CD4-positive, alpha-beta memory T cell (primary cell): Measurements from ENCODE around the gene PDE4D. TPM values are rescaled to one million over a fixed set of nuclear protein-coding genes. Genes with fewer than 3 reads are reported as not detected.
"Not testable (repeated sequence)": the region's sequence is repeated elsewhere in the genome, so short reads cannot be mapped to it uniquely, and the experiment has no call there.

Experiments
- CTCF ChIA-PET: fragments of 350-600 bp; sonication (Branson Sonifier 250); formaldehyde crosslinking; loops from one replicate; lab custom pipeline; 2021; ENCODE audit warnings: inconsistent platforms; ENCODE audit not compliant: partially characterized antibody; lab: Charles Lee
- POLR2A ChIA-PET: fragments of 350-600 bp; sonication (Branson Sonifier 250); formaldehyde crosslinking; loops from one replicate; lab custom pipeline; 2021; ENCODE audit not compliant: partially characterized antibody; lab: Charles Lee
- DNase-seq, 5 donors: peaks; one replicate each; pipeline versions ENCODE4 v3.0.0 to v3.0.0-alpha.2; 2020 to 2022; ENCODE audit warnings: mixed read lengths in 1 of 5
- H3K27ac ChIP-seq: one replicate; pipeline ENCODE4 v1.7.0; 2013; ENCODE audit warnings: low read depth, low read length
- H3K27me3 ChIP-seq: 2 replicates; pipeline ENCODE4 v1.7.0; 2013; ENCODE audit warnings: mild to moderate bottlenecking, low read length, moderate library complexity; ENCODE audit not compliant: insufficient read depth
- H3K36me3 ChIP-seq: 2 replicates; pipeline ENCODE4 v1.7.0; 2013; ENCODE audit warnings: mild to moderate bottlenecking, low read length, moderate library complexity; ENCODE audit not compliant: insufficient read depth
- H3K4me1 ChIP-seq: 2 replicates; pipeline ENCODE4 v1.7.0; 2013; ENCODE audit warnings: mild to moderate bottlenecking, low read length, moderate library complexity; ENCODE audit not compliant: insufficient read depth
- H3K4me3 ChIP-seq, 2 donors: one replicate each; pipeline ENCODE4 v1.7.0; 2013; ENCODE audit warnings: low read length in 2 of 2, mild to moderate bottlenecking in 1 of 2
- H3K9me3 ChIP-seq, 2 donors: one replicate each; pipeline ENCODE4 v1.7.0; 2013; ENCODE audit warnings: low read length in 2 of 2, control low read depth in 1 of 2; ENCODE audit not compliant: control insufficient read depth in 1 of 2
- H3K27ac Mint-ChIP-seq, 7 donors: one replicate each; pipeline ENCODE4 v1.8.0; 2020 to 2021; ENCODE audit warnings: mixed read lengths in 7 of 7, mild to moderate bottlenecking in 6 of 7, inconsistent platforms in 3 of 7, moderate library complexity in 3 of 7
- H3K27me3 Mint-ChIP-seq, 2 donors: one replicate each; pipeline ENCODE4 v1.8.0; 2020 to 2021; ENCODE audit warnings: mixed read lengths in 2 of 2
- H3K36me3 Mint-ChIP-seq, 2 donors: one replicate each; pipeline ENCODE4 v1.8.0; 2020 to 2021; ENCODE audit warnings: mixed read lengths in 2 of 2, inconsistent platforms in 1 of 2, mild to moderate bottlenecking in 1 of 2
- H3K4me1 Mint-ChIP-seq, 4 donors: one replicate each; pipeline ENCODE4 v1.8.0; 2020 to 2021; ENCODE audit warnings: mixed read lengths in 4 of 4, mild to moderate bottlenecking in 1 of 4
- H3K4me3 Mint-ChIP-seq, 8 donors: one replicate each; pipeline ENCODE4 v1.8.0; 2020 to 2021; ENCODE audit warnings: mixed read lengths in 8 of 8, mild to moderate bottlenecking in 7 of 8, moderate library complexity in 6 of 8, inconsistent platforms in 3 of 8
- H3K9me3 Mint-ChIP-seq, 8 donors: one replicate each; pipeline ENCODE4 v1.8.0; 2020 to 2021; ENCODE audit warnings: mixed read lengths in 8 of 8, mild to moderate bottlenecking in 5 of 8, inconsistent platforms in 3 of 8, moderate library complexity in 1 of 8
- intact Hi-C: fragments of 100-400 bp; cut with micrococcal nuclease; formaldehyde crosslinking; loops from one replicate; pipeline ENCODE4 v1.15.1; 2023
- polyA plus RNA-seq, 2 donors: library from polyadenylated mRNA; unstranded; fragments of 300-500 nt; fragmentation: Illumina TruSeq; gene quantifications; one replicate each; pipeline ENCODE4 v1.2.3, GENCODE V29; 2021
- total RNA-seq, 2 experiments: library from RNA; stranded (reverse); gene quantifications; one replicate each; pipeline ENCODE4 v1.2.3, GENCODE V29; 2021

Gene PDE4D
- total and polyA plus RNA-seq, 4 experiments from 2014 or later: 12.3 to 49.7 (median 30.3) TPM

DNA sequence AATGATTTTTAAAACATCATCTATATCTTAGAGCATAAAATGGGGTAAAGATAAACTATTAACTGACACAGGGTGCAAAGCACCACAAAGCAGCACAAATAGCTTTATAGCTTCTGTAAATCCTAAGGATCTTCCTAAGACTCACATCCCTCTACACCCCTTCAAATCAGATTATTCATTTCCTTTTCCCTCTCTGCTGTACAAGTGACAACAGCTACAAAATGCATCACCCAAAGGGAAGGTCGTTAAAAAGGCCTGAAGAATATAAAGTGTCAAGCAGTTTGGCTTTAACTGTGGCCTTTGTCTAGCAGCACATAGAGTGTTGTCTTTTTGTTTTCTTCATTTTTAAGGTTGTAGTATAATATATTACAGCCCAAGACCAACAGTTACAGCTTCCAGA lies 422.1 kb downstream of the PDE4D start:
- no peaks in the 10 kb centered on the region for H3K36me3 Mint-ChIP-seq
- POLR2A ChIA-PET: interaction anchor here (0.5 kb wide), 1 partner anchor 17 kb away, joined by 3 read pairs; no protein-coding TSS in a partner anchor

DNA sequence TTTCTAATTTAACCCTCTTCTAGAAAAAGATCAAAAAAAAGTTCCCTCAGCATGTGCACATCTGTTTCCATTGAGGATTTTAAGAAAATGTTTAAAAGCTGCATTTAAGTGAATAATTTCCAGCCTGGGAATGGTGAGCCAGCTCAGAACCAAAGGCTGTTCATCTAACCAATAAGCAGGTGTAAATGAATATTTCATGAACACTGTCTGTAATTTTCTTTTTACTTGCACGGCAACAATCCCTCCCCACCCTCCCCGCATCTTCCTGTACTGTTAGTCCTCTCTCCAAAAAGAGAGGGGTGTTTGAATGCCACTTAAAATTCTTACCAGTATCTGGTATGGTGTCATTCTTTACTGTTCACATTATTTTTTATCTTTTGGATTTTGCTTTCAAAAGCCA lies 425.6 kb downstream of the PDE4D start:
- intact Hi-C loops: no loop called here
- POLR2A ChIA-PET: no interaction called here
- no peak for DNase-seq

More for the DNA sequence above, 422.1 kb downstream of the PDE4D start:
- H3K4me3 Mint-ChIP-seq: no peak overlapping the region
- intact Hi-C loops: no loop called here
- no peak overlapping the region for H3K27ac ChIP-seq
- peaks cover 0 to 1% of the 10 kb centered on the region in 2 donors for H3K27me3 Mint-ChIP-seq
- H3K4me1 Mint-ChIP-seq: no peaks in the 10 kb centered on the region
- no peaks in the 10 kb centered on the region for H3K9me3 ChIP-seq
- CTCF ChIA-PET: no interaction called here
- no peak overlapping the region for H3K4me3 ChIP-seq
- H3K4me1 ChIP-seq: no peaks in the 10 kb centered on the region
- H3K36me3 ChIP-seq: no peaks in the 10 kb centered on the region
- H3K27me3 ChIP-seq: no peaks in the 10 kb centered on the region
- H3K9me3 Mint-ChIP-seq: no peaks in the 10 kb centered on the region
- DNase-seq: no peak
- no peak overlapping the region for H3K27ac Mint-ChIP-seq

DNA sequence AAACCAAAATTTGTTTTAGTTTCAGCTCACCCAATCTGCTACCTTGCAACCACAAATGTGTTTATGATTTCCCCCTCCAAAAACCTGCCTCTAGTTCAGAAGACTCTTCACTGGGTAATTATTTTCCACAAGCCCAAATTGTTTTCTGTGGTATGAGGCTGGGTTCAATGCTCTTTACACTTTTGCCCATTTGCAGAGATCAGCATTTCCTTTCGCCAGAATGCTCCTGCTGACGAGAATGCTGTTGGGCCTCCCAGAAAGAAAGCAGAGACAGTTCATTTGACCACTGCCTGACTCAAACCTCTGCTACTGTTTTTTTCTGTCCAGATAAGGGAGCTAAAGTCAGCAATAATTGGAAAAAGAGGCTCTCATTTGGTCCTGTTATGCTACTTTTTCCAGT lies 427.3 kb downstream of the PDE4D start:
- H3K27ac Mint-ChIP-seq: no peak overlapping the region
- H3K9me3 Mint-ChIP-seq: peaks cover 0 to 2% (median 0%) of the 10 kb centered on the region in 8 donors
- Histone ChIP-seq H3K4me1 (no peaks in the 10 kb centered on the region), H3K36me3 (no peaks in the 10 kb centered on the region), H3K27me3 (no peaks in the 10 kb centered on the region), H3K9me3 (no peaks in the 10 kb centered on the region), H3K27ac (no peak overlapping the region), H3K4me3 (no peak overlapping the region)
- H3K4me1 Mint-ChIP-seq: no peaks in the 10 kb centered on the region
- peaks cover 0 to 4% of the 10 kb centered on the region in 2 donors for H3K27me3 Mint-ChIP-seq
- intact Hi-C loops: no loop called here
- ChIA-PET CTCF (no interaction called here), POLR2A (no interaction called here)
- no peak for DNase-seq
- no peaks in the 10 kb centered on the region for H3K36me3 Mint-ChIP-seq
- no peak overlapping the region for H3K4me3 Mint-ChIP-seq

More for the DNA sequence above, 425.6 kb downstream of the PDE4D start:
- no peak overlapping the region for H3K4me3 Mint-ChIP-seq
- H3K9me3 ChIP-seq: no peaks in the 10 kb centered on the region
- CTCF ChIA-PET: no interaction called here
- H3K27ac ChIP-seq: no peak overlapping the region
- no peaks in the 10 kb centered on the region for H3K4me1 Mint-ChIP-seq
- H3K27me3 Mint-ChIP-seq: peaks cover 0 to 4% of the 10 kb centered on the region in 2 donors
- no peak overlapping the region for H3K4me3 ChIP-seq
- no peaks in the 10 kb centered on the region for H3K4me1 ChIP-seq
- H3K27me3 ChIP-seq: no peaks in the 10 kb centered on the region
- H3K9me3 Mint-ChIP-seq: peaks cover 0 to 2% (median 0%) of the 10 kb centered on the region in 8 donors
- H3K27ac Mint-ChIP-seq: no peak overlapping the region
- no peaks in the 10 kb centered on the region for H3K36me3 Mint-ChIP-seq
- H3K36me3 ChIP-seq: no peaks in the 10 kb centered on the region

DNA sequence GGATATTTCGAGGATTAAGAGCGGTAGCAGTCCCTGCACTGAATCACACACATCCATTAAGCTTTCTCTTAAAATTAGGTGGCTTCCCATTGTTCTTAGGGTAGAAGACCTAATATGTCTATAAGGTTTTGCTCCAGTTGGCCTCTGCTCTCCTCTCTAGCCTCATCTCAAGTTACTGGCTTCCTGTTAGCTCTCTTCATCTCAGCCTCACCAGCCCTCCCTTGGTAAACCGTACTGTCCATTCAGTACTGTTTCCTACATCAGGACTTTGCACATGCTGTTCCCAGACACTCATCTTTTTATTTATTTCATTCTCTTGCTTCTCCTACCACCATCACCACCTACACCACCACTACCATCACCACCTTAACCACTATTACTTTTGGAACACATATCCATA lies 428.6 kb downstream of the PDE4D start:
- Mint-ChIP-seq H3K9me3 (peaks cover 0 to 2% (median 0%) of the 10 kb centered on the region in 8 donors), H3K36me3 (no peaks in the 10 kb centered on the region), H3K4me1 (no peaks in the 10 kb centered on the region), H3K4me3 (no peak overlapping the region), H3K27me3 (peaks cover 0 to 3% of the 10 kb centered on the region in 2 donors), H3K27ac (peak overlapping the region in 2 of 7 donors; percentile 5 to 9)
- no peak overlapping the region for H3K27ac ChIP-seq
- POLR2A ChIA-PET: no interaction called here
- intact Hi-C loops: no loop called here
- H3K4me1 ChIP-seq: no peaks in the 10 kb centered on the region
- no peak overlapping the region for H3K4me3 ChIP-seq
- DNase-seq: no peak
- no peaks in the 10 kb centered on the region for H3K27me3 ChIP-seq
- CTCF ChIA-PET: no interaction called here
- no peaks in the 10 kb centered on the region for H3K9me3 ChIP-seq
- no peaks in the 10 kb centered on the region for H3K36me3 ChIP-seq

DNA sequence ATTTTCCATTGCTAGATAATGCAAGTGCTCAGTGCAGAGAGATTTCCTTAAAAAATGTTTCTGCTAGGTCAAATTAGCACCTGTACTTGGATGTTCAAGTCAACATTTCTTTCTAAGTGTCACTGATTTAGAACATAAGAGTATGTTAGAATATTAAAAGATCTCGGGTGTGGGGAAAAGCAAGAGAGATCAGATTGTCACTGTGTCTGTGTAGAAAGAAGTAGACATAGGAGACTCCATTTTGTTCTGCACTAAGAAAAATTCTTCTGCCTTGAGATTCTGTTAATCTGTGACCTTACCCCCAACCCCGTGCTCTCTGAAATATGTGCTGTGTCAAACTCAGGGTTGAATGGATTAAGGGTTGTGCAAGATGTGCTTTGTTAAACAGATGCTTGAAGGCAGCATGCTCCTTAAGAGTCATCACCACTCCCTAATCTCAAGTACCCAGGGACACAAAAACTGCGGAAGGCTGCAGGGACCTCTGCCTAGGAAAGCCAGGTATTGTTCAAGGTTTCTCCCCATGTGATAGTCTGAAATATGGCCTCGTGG lies 429.8 kb downstream of the PDE4D start:
- H3K27me3 Mint-ChIP-seq, H3K27ac Mint-ChIP-seq, H3K4me1 Mint-ChIP-seq, H3K27ac ChIP-seq, H3K4me1 ChIP-seq, H3K36me3 Mint-ChIP-seq, H3K9me3 ChIP-seq, CTCF ChIA-PET, H3K4me3 Mint-ChIP-seq, H3K4me3 ChIP-seq, H3K27me3 ChIP-seq, POLR2A ChIA-PET, H3K9me3 Mint-ChIP-seq, DNase-seq, intact Hi-C loops, H3K36me3 ChIP-seq: not testable (repeated sequence)

DNA sequence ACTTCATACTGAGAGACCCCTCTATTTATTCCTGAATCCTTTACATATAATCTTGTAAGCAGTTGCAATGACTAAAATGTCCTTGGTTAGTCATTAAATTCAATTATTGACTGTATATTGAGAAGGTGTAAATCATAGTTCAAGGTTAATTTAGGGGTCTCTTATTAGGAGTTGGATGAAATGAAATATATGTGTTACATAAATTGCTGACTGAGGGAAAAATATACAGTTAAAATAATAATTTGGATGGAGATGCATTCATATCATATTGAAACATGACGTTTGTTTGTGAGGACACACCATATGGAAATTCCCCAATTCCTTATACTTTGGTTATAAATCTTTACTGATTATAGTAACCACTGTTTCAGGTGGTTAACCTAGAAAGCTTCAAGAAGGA lies 430.6 kb downstream of the PDE4D start:
- Mint-ChIP-seq H3K27me3 (peaks cover 0 to 3% of the 10 kb centered on the region in 2 donors), H3K27ac (no peak overlapping the region), H3K4me3 (no peak overlapping the region), H3K9me3 (peaks cover 0 to 2% (median 0%) of the 10 kb centered on the region in 8 donors), H3K4me1 (no peaks in the 10 kb centered on the region), H3K36me3 (no peaks in the 10 kb centered on the region)
- Histone ChIP-seq H3K27me3 (no peaks in the 10 kb centered on the region), H3K36me3 (no peaks in the 10 kb centered on the region), H3K4me1 (no peaks in the 10 kb centered on the region), H3K27ac (no peak overlapping the region), H3K9me3 (no peaks in the 10 kb centered on the region), H3K4me3 (no peak overlapping the region)
- POLR2A ChIA-PET: no interaction called here
- CTCF ChIA-PET: no interaction called here
- DNase-seq: no peak
- intact Hi-C loops: no loop called here

DNA sequence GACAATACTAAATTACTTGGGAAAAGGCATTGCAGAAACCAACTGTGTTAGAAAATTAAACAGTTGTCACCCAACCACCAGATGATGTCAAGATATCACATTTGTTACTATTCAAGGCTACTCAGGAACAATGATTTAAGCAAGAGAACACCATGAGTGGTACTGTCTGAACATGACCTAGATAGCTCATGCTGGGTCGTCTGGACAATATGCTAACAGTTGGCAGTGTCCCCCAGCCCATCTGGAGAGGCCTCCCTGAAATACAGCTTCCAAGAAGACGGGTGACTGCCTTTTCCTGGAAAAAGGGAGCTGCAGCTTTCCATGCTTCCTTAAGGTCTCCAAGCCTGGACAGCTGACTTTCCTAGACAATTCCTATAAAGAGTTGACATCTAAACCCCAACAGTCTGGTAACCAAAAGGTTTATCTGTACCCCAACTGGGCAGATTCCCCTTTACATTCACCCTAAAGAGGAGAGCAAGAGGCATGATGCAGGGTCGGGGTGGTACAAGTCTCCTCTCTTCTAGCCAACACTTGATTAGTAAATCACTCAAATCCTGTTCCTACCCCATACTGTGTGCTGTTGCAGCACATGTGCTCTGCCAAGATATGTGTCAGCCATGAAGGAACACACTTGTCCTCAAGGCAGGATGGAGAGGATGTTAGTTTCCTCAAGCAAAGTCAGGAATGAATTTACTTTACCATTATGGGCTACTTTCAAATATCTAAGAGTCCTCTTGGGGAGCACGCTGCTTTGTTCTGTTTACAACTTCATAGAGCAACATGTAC lies 433.0 kb downstream of the PDE4D start:
- peaks cover 2 to 3% of the 10 kb centered on the region in 2 donors for H3K27me3 Mint-ChIP-seq
- no peak overlapping the region for H3K27ac Mint-ChIP-seq
- ChIA-PET CTCF (no interaction called here), POLR2A (no interaction called here)
- Histone ChIP-seq H3K4me1 (no peaks in the 10 kb centered on the region), H3K4me3 (no peak overlapping the region), H3K27ac (no peak overlapping the region), H3K36me3 (no peaks in the 10 kb centered on the region), H3K27me3 (no peaks in the 10 kb centered on the region), H3K9me3 (no peaks in the 10 kb centered on the region)
- intact Hi-C loops: no loop called here
- H3K4me1 Mint-ChIP-seq: no peaks in the 10 kb centered on the region
- DNase-seq: no peak
- no peaks in the 10 kb centered on the region for H3K36me3 Mint-ChIP-seq
- H3K9me3 Mint-ChIP-seq: peaks cover 0 to 6% (median 1%) of the 10 kb centered on the region in 8 donors
- H3K4me3 Mint-ChIP-seq: no peak overlapping the region
